LNCaP clone FGC (cell line): ENCODE results near the gene CPTP.
A peak's percentile ranks its signal among the peaks of the same experiment; 100 is the strongest.

Source experiments
- DNase-seq: peaks from one replicate; pipeline ENCODE4 v3.0.0-alpha.2; 2011; ENCODE audit warnings: low read depth
- H3K4me3 ChIP-seq: 2 replicates; pipeline ENCODE4 v1.5.1; 2011; ENCODE audit warnings: mild to moderate bottlenecking, low read depth, low read length, control low read depth
- TF ChIP-seq, protein P1 (sequence below): IDR thresholded peaks from 2 replicates; pipeline ENCODE4 v1.5.1; 2012; ENCODE audit warnings: mild to moderate bottlenecking; ENCODE audit not compliant: control insufficient read depth, insufficient read depth; ENCODE audit errors: extremely low read depth

The CPTP gene

GRCh38 chr1:1318131-1318652, 6.4 kb upstream of the CPTP start:
- DNase-seq, result peak; percentile 89
- TF ChIP-seq, protein P1, sequence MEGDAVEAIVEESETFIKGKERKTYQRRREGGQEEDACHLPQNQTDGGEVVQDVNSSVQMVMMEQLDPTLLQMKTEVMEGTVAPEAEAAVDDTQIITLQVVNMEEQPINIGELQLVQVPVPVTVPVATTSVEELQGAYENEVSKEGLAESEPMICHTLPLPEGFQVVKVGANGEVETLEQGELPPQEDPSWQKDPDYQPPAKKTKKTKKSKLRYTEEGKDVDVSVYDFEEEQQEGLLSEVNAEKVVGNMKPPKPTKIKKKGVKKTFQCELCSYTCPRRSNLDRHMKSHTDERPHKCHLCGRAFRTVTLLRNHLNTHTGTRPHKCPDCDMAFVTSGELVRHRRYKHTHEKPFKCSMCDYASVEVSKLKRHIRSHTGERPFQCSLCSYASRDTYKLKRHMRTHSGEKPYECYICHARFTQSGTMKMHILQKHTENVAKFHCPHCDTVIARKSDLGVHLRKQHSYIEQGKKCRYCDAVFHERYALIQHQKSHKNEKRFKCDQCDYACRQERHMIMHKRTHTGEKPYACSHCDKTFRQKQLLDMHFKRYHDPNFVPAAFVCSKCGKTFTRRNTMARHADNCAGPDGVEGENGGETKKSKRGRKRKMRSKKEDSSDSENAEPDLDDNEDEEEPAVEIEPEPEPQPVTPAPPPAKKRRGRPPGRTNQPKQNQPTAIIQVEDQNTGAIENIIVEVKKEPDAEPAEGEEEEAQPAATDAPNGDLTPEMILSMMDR, result no peak
- H3K4me3 ChIP-seq, result no peak overlapping the region

DNA sequence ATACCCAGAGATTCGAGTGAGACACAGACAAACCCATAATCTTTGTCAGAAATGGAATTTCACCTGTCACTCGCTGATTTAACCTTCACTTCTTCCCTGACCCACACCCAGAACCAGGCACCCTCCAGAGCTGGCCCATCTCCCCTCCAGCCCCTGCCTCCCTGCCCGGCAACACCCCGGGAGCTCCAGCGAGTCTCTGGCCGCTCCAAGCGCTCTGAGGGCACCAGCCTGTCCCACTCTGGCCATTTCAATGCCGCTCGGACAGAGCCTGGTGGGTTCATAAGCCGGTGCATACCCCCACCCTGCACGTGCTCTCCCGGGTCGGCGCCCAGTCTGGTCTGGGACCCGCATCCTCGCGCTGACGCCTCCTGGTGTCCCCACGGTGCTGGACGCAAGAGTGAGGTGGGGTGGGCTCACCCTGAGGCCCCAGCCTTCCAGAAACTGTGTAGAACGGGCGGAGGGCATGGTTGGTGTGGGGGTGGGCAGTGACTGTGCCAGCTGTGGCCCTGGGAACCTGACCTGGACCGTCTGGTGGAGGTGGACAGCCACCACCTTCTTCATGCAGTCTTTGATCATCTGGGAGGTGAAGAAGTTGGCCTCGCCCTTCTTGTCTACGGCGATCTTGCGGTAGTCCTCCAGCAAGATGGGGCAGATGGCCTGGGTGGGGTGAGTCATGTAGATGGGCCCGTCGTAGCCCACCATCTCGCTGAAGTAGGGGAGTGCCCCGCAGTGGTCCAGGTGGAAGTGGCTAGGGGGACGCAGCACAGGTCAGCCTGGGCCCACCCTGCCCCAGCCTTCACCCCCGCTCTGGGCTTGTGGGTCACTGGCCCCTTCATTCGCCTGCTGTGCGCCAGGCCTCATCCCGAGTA, 5.6 kb upstream of the CPTP start:
- no peak overlapping the region for H3K4me3 ChIP-seq
- DNase-seq, result no peak
- TF ChIP-seq, protein P1, result no peak

DNA sequence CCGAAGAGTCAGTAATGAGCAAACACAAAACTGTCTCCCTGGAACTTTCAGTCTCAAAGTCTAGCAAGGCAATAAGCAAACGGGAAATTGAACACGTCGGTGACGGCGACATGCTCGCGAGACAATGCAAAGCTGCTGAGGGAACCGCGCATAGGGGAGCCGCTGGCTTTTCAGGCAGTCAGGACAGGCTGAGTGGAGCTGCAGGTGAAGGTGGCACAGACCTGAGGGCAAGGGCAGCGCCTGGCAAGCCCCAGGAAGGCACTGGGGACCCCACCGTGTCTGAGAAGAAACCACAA, 5.0 kb upstream of the CPTP start:
- TF ChIP-seq, protein P1, result no peak
- no peak overlapping the region for H3K4me3 ChIP-seq
- no peak for DNase-seq

GRCh38 chr1:1320666-1321448, 3.7 kb upstream of the CPTP start:
- TF ChIP-seq, protein P1, result no peak

DNA sequence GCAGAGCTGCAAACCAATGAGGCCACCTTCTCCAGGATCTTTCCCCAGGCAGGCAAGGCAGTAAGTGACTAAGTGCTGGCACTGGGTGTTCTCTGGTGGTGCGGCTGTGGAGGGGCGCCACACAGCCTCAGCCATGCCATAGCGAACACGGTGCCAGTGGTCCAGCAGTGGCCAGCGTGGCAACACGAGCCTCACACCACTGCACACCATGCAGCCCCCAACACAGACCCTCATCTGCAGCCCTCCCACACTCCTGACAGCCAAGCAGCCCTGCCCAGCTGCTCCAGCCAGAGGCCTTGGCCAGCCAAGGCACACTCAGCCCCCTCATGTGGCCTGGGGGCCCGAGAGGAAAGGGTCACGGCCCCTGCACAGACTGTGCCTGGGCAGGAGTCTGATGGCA, 3.1 kb upstream of the CPTP start:
- DNase-seq, result no peak
- H3K4me3 ChIP-seq, result no peak overlapping the region
- TF ChIP-seq, protein P1, result no peak

More at GRCh38 chr1:1320666-1321448, 3.7 kb upstream of the CPTP start:
- DNase-seq, result no peak
- H3K4me3 ChIP-seq, result no peak overlapping the region

DNA sequence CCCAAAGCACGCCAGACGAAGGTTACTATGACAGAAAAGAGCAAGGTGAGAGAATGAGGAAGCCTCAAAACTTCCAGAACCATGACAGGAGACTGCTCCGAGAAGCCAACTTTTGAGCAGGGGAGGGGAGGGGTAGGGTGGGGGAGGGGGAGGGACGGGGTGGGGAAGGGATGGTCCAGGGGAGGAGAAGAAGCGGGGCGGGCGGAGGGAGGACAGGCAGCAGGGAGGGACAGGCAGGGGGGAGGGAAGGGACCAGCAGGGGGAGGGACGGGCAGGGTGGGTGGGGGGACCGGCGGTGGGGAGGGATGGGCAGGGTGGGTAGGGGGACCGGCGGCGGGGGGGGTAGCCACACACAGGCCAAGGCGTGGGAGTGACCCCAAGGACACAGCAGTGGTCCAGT, 2.2 kb upstream of the CPTP start:
- DNase-seq, result no peak
- TF ChIP-seq, protein P1, result no peak
- H3K4me3 ChIP-seq, result no peak overlapping the region
